HEK293 (cell line): ENCODE results near the gene ZNF423.

Experiments
- GLIS1 ChIP-seq: fragments of 450-650 bp; formaldehyde crosslinking; IDR thresholded peaks from 2 replicates; pipeline ENCODE4 v1.5.1; 2016; ENCODE audit warnings: missing biosample characterization, missing genetic modification characterization
- HOXD13 ChIP-seq: sonication (generic); formaldehyde crosslinking; IDR thresholded peaks from 2 replicates; pipeline ENCODE4 v1.8.0; 2022; ENCODE audit warnings: missing genetic modification reagents, borderline replicate concordance
- KLF8 ChIP-seq: fragments of 450-650 bp; formaldehyde crosslinking; IDR thresholded peaks from 2 replicates; pipeline ENCODE4 v1.5.1; 2016; ENCODE audit warnings: missing biosample characterization, missing genetic modification characterization
- OSR2 ChIP-seq: fragments of 450-650 bp; formaldehyde crosslinking; IDR thresholded peaks from 2 replicates; pipeline ENCODE4 v1.5.1; 2016; ENCODE audit warnings: missing biosample characterization, missing genetic modification characterization
- PRDM1 ChIP-seq: fragments of 450-650 bp; formaldehyde crosslinking; IDR thresholded peaks from 2 replicates; pipeline ENCODE4; 2016; ENCODE audit warnings: missing biosample characterization, missing genetic modification characterization
- REST ChIP-seq: fragments of 450-650 bp; formaldehyde crosslinking; IDR thresholded peaks from 2 replicates; pipeline ENCODE4 v1.5.1; 2016; ENCODE audit warnings: missing biosample characterization, missing genetic modification characterization
- SP3 ChIP-seq: fragments of 450-650 bp; formaldehyde crosslinking; IDR thresholded peaks from 2 replicates; pipeline ENCODE4 v1.5.1; 2016; ENCODE audit warnings: missing biosample characterization, missing genetic modification characterization
- SP7 ChIP-seq: fragments of 450-650 bp; formaldehyde crosslinking; IDR thresholded peaks from 2 replicates; pipeline ENCODE4 v1.5.1; 2016; ENCODE audit warnings: missing biosample characterization, missing genetic modification characterization
- ZBTB10 ChIP-seq: fragments of 450-650 bp; formaldehyde crosslinking; IDR thresholded peaks from 2 replicates; pipeline ENCODE4 v1.5.1; 2016; ENCODE audit warnings: missing biosample characterization, missing genetic modification characterization
- ZIC2 ChIP-seq: fragments of 450-650 bp; formaldehyde crosslinking; IDR thresholded peaks from 2 replicates; pipeline ENCODE4 v1.5.1; 2016; ENCODE audit warnings: missing biosample characterization, missing genetic modification characterization
- ZNF114 ChIP-seq: fragments of 450-650 bp; formaldehyde crosslinking; IDR thresholded peaks from 2 replicates; pipeline ENCODE4 v1.5.0; 2017; ENCODE audit warnings: missing biosample characterization, missing genetic modification characterization
- ZNF16 ChIP-seq: fragments of 450-650 bp; formaldehyde crosslinking; IDR thresholded peaks from 2 replicates; pipeline ENCODE4 v1.5.1; 2016; ENCODE audit warnings: low read depth, missing biosample characterization, missing genetic modification characterization
- ZNF211 ChIP-seq: fragments of 450-650 bp; formaldehyde crosslinking; IDR thresholded peaks from 2 replicates; pipeline ENCODE4 v1.5.1; 2016; ENCODE audit warnings: low read depth, missing biosample characterization, missing genetic modification characterization
- ZNF221 ChIP-seq: fragments of 450-650 bp; formaldehyde crosslinking; IDR thresholded peaks from 2 replicates; pipeline ENCODE4 v1.5.1; 2017; ENCODE audit warnings: missing biosample characterization, missing genetic modification characterization, borderline replicate concordance
- ZNF48 ChIP-seq: fragments of 450-650 bp; formaldehyde crosslinking; IDR thresholded peaks from 2 replicates; pipeline ENCODE4 v1.5.1; 2016; ENCODE audit warnings: missing biosample characterization, missing genetic modification characterization
- ZNF488 ChIP-seq: fragments of 450-650 bp; formaldehyde crosslinking; IDR thresholded peaks from 2 replicates; pipeline ENCODE4 v1.5.1; 2016; ENCODE audit warnings: missing biosample characterization, missing genetic modification characterization
- ZNF560 ChIP-seq: fragments of 450-650 bp; formaldehyde crosslinking; IDR thresholded peaks from 2 replicates; pipeline ENCODE4 v1.5.1; 2017; ENCODE audit warnings: missing biosample characterization, missing genetic modification characterization, borderline replicate concordance
- ZNF600 ChIP-seq: fragments of 450-650 bp; formaldehyde crosslinking; IDR thresholded peaks from 2 replicates; pipeline ENCODE4 v1.5.1; 2016; ENCODE audit warnings: missing biosample characterization, missing genetic modification characterization
- ZNF621 ChIP-seq: fragments of 450-650 bp; formaldehyde crosslinking; IDR thresholded peaks from 2 replicates; pipeline ENCODE4 v1.5.1; 2017; ENCODE audit warnings: missing biosample characterization, missing genetic modification characterization
- ZNF660 ChIP-seq: fragments of 450-650 bp; IDR thresholded peaks from 2 replicates; pipeline ENCODE4 v1.5.1; 2018; ENCODE audit warnings: missing biosample characterization, mild to moderate bottlenecking, missing genetic modification characterization
- ZSCAN23 ChIP-seq: fragments of 450-650 bp; formaldehyde crosslinking; IDR thresholded peaks from 2 replicates; pipeline ENCODE4 v1.5.1; 2016; ENCODE audit warnings: missing biosample characterization, missing genetic modification characterization
- TF ChIP-seq, protein P1 (sequence below): fragments of 450-650 bp; formaldehyde crosslinking; IDR thresholded peaks from 2 replicates; pipeline ENCODE4 v1.5.1; 2017; ENCODE audit warnings: missing biosample characterization, missing genetic modification characterization
- TF ChIP-seq, protein P2 (sequence below): fragments of 450-650 bp; formaldehyde crosslinking; IDR thresholded peaks from 2 replicates; pipeline ENCODE4 v1.5.1; 2016; ENCODE audit warnings: missing biosample characterization, missing genetic modification characterization
- TF ChIP-seq, protein P3 (sequence below): fragments of 450-650 bp; formaldehyde crosslinking; conservative IDR thresholded peaks from 2 replicates; pipeline ENCODE4 v1.5.1; 2016; ENCODE audit warnings: low read depth, missing biosample characterization, missing genetic modification characterization

Gene ZNF423

DNA sequence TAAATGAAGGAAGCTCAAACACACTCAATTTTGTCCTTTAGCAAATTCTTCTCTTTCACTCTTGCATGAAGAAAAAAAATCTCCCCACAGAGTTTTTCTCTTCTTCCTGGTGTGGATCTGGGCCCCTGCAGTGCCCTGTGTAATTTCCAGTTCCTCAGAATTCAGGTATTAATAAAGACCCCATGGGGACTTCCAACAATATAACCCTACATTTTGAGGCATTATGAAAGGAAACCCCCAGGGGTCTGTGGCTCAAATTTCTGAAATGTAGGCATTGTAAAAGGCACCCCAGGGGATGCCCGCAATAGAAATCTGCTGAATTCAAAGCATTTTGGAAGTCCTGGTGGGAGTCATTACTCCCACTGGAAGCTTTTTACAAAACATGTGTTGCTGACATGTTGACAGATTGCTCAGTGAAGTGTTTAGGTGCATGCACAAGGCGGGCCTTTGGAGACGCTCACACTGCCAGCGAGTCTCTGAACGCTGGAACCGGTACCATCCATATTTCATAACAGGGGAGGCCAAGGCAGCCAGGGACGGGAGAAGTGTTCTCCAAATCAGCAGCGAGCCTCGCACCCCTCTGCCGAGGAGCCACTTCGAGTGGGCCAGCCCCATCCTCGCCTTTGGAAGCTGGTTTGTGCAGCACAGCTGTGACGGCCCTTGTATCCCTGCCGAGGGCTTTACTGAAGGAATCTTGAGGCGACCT is 154.0 kb downstream of the ZNF423 start (continued):
- TF ChIP-seq ZBTB10 (tag by site-specific recombination): no peak
- TF ChIP-seq, protein P1, sequence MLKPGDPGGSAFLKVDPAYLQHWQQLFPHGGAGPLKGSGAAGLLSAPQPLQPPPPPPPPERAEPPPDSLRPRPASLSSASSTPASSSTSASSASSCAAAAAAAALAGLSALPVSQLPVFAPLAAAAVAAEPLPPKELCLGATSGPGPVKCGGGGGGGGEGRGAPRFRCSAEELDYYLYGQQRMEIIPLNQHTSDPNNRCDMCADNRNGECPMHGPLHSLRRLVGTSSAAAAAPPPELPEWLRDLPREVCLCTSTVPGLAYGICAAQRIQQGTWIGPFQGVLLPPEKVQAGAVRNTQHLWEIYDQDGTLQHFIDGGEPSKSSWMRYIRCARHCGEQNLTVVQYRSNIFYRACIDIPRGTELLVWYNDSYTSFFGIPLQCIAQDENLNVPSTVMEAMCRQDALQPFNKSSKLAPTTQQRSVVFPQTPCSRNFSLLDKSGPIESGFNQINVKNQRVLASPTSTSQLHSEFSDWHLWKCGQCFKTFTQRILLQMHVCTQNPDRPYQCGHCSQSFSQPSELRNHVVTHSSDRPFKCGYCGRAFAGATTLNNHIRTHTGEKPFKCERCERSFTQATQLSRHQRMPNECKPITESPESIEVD (tag by site-specific recombination): peak; percentile 95
- no peak for TF ChIP-seq REST (tag by site-specific recombination)
- TF ChIP-seq GLIS1 (tag by site-specific recombination): peak; percentile 98
- peak; percentile 51; the same call in 1 of the 2 replicates for TF ChIP-seq ZNF600
- no peak for TF ChIP-seq ZNF621 (tag by site-specific recombination)
- peak; percentile 44; the same call in 1 of the 2 replicates for TF ChIP-seq OSR2 (tag by site-specific recombination)
- peak; percentile 78 for TF ChIP-seq ZNF660 (tag by site-specific recombination)
- TF ChIP-seq, protein P2, sequence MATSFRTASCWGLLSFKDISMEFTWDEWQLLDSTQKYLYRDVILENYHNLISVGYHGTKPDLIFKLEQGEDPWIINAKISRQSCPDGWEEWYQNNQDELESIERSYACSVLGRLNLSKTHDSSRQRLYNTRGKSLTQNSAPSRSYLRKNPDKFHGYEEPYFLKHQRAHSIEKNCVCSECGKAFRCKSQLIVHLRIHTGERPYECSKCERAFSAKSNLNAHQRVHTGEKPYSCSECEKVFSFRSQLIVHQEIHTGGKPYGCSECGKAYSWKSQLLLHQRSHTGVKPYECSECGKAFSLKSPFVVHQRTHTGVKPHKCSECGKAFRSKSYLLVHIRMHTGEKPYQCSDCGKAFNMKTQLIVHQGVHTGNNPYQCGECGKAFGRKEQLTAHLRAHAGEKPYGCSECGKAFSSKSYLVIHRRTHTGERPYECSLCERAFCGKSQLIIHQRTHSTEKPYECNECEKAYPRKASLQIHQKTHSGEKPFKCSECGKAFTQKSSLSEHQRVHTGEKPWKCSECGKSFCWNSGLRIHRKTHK: no peak
- TF ChIP-seq ZNF211 (tag by site-specific recombination): no peak
- no peak for TF ChIP-seq ZNF560 (tag by site-specific recombination)
- TF ChIP-seq ZNF16: no peak
- TF ChIP-seq ZSCAN23 (tag by site-specific recombination): no peak
- no peak for TF ChIP-seq HOXD13
- peak; percentile 56 for TF ChIP-seq SP7 (tag by site-specific recombination)
- no peak for TF ChIP-seq ZNF488 (tag by site-specific recombination)
- no peak for TF ChIP-seq ZNF48
- TF ChIP-seq, protein P3, sequence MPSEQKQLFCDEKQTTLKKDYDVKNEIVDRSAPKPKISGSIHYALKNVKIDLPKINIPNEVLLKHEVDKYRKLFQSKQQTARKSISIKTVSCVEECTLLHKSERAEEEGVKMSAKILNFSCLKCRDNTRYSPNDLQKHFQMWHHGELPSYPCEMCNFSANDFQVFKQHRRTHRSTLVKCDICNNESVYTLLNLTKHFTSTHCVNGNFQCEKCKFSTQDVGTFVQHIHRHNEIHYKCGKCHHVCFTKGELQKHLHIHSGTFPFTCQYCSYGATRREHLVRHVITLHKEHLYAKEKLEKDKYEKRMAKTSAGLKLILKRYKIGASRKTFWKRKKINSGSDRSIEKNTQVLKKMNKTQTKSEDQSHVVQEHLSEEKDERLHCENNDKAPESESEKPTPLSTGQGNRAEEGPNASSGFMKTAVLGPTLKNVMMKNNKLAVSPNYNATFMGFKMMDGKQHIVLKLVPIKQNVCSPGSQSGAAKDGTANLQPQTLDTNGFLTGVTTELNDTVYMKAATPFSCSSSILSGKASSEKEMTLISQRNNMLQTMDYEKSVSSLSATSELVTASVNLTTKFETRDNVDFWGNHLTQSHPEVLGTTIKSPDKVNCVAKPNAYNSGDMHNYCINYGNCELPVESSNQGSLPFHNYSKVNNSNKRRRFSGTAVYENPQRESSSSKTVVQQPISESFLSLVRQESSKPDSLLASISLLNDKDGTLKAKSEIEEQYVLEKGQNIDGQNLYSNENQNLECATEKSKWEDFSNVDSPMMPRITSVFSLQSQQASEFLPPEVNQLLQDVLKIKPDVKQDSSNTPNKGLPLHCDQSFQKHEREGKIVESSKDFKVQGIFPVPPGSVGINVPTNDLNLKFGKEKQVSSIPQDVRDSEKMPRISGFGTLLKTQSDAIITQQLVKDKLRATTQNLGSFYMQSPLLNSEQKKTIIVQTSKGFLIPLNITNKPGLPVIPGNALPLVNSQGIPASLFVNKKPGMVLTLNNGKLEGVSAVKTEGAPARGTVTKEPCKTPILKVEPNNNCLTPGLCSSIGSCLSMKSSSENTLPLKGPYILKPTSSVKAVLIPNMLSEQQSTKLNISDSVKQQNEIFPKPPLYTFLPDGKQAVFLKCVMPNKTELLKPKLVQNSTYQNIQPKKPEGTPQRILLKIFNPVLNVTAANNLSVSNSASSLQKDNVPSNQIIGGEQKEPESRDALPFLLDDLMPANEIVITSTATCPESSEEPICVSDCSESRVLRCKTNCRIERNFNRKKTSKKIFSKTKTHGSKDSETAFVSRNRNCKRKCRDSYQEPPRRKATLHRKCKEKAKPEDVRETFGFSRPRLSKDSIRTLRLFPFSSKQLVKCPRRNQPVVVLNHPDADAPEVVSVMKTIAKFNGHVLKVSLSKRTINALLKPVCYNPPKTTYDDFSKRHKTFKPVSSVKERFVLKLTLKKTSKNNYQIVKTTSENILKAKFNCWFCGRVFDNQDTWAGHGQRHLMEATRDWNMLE (tag by site-specific recombination): no peak
- no peak for TF ChIP-seq KLF8
- TF ChIP-seq ZNF114 (tag by site-specific recombination): no peak
- TF ChIP-seq PRDM1 (tag by site-specific recombination): no peak
- no peak for TF ChIP-seq SP3 (tag by site-specific recombination)
- TF ChIP-seq ZIC2 (tag by site-specific recombination): peak; percentile 99
- TF ChIP-seq ZNF221 (tag by site-specific recombination): no peak
